Hepatocyte (in vitro differentiated cells): ENCODE data around the gene KLLN. TPM values are rescaled to one million over a fixed set of nuclear protein-coding genes. Genes with fewer than 3 reads are reported as not detected.
"Not testable (repeated sequence)": the region's sequence is repeated elsewhere in the genome, so short reads cannot be mapped to it uniquely, and the experiment has no call there.

Source experiments
- DNase-seq: peaks from one replicate; pipeline ENCODE4 v3.0.0-alpha.2; 2016; ENCODE audit warnings: low spot score
- H2AFZ ChIP-seq: fragments of 200-600 bp; sonication (generic); 2 replicates; pipeline ENCODE4 v1.6.0; 2016; ENCODE audit warnings: antibody characterized with exemption, mild to moderate bottlenecking
- H3K27ac ChIP-seq: fragments of 200-600 bp; sonication (generic); 2 replicates; pipeline ENCODE4 v1.5.1; 2016; ENCODE audit warnings: mild to moderate bottlenecking
- H3K27me3 ChIP-seq: fragments of 200-600 bp; sonication (generic); 2 replicates; pipeline ENCODE4 v1.6.1; 2016
- H3K36me3 ChIP-seq: fragments of 200-600 bp; sonication (generic); replicated peaks from 2 replicates; pipeline ENCODE4 v1.5.1; 2016; ENCODE audit warnings: low read depth; ENCODE audit not compliant: insufficient read depth
- H3K4me1 ChIP-seq: fragments of 200-600 bp; sonication (generic); 2 replicates; pipeline ENCODE4 v1.5.1; 2016; ENCODE audit warnings: mild to moderate bottlenecking, moderate library complexity; ENCODE audit not compliant: insufficient read depth
- H3K4me2 ChIP-seq: fragments of 200-600 bp; sonication (generic); 2 replicates; pipeline ENCODE4 v1.6.0; 2016
- H3K4me3 ChIP-seq: fragments of 200-600 bp; sonication (generic); 2 replicates; pipeline ENCODE4 v1.5.1; 2016; ENCODE audit warnings: mild to moderate bottlenecking
- H3K79me2 ChIP-seq: fragments of 200-600 bp; sonication (generic); 2 replicates; pipeline ENCODE4 v1.6.0; 2017; ENCODE audit warnings: mild to moderate bottlenecking
- H3K9me2 ChIP-seq: fragments of 200-600 bp; sonication (generic); replicated peaks from 2 replicates; pipeline ENCODE4 v1.6.0; 2017; ENCODE audit warnings: mild to moderate bottlenecking; ENCODE audit not compliant: insufficient read depth
- H3K9me3 ChIP-seq: fragments of 200-600 bp; sonication (generic); 2 replicates; pipeline ENCODE4 v1.5.1; 2016; ENCODE audit warnings: low read depth, mild to moderate bottlenecking
- H4K20me1 ChIP-seq: fragments of 200-600 bp; sonication (generic); 2 replicates; pipeline ENCODE4 v1.6.0; 2016; ENCODE audit warnings: mild to moderate bottlenecking; ENCODE audit not compliant: insufficient read depth, poor library complexity, severe bottlenecking
- EZH2 ChIP-seq: fragments of 200-600 bp; sonication (generic); IDR thresholded peaks from 2 replicates; pipeline ENCODE4 v1.6.1; 2016; ENCODE audit warnings: antibody characterized with exemption, mild to moderate bottlenecking, borderline replicate concordance
- EZH2phosphoT487 ChIP-seq: fragments of 200-600 bp; sonication (generic); IDR thresholded peaks from one replicate; pipeline ENCODE4 v1.6.1; 2018; ENCODE audit warnings: antibody characterized with exemption, mild to moderate bottlenecking, low read depth, moderate library complexity; ENCODE audit not compliant: unreplicated experiment, severe bottlenecking
- WGBS: methylation state at CpG from one replicate; pipeline ENCODE4 v1.1.6; 2016; ENCODE audit warnings: low lambda C conversion rate; ENCODE audit errors: missing lambda C conversion rate; 5-methylcytosine and 5-hydroxymethylcytosine counted together
- polyA plus RNA-seq: library from polyadenylated mRNA; unstranded; fragments of >200 nt; fragmentation: Nextera tagmentation; extraction: Ambion mirVana; gene quantifications from 2 replicates; pipeline ENCODE4 v1.2.1, GENCODE V29; 2016
- total RNA-seq: library from RNA; depleted of rRNA; stranded (reverse); fragments of >200 nt; gene quantifications from 2 replicates; pipeline ENCODE4 v1.2.3, GENCODE V29; 2014
- TF ChIP-seq, protein P1 (sequence below): fragments of 200-600 bp; sonication (generic); IDR thresholded peaks from 2 replicates; pipeline ENCODE4 v1.5.1; 2016; ENCODE audit warnings: antibody characterized with exemption, mild to moderate bottlenecking; ENCODE audit not compliant: poor library complexity

The KLLN gene
- total and polyA plus RNA-seq, 2 experiments from 2014 or later = 0.21 to 0.53 TPM

DNA sequence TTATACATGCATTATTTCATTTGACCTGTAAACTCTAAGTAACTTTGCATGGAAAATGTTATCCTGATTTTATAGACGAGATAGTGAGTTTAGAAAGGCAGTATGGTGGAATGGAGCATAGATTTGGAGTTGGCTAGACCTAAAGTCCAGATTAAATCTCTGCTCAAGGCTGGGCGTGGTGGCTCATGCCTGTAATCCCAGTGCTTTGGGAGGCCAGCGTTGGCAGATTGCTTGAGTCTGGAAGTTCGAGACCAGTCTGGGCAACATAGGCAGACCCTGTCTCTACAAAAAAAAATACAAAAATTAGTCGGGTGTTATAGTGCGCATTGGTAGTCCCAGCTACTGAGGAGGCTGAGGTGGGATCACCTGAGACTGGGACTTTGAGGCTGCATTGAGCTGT is 9.5 kb upstream of the KLLN start:
- 98% methylated on average over 6 of the region's 6 CpGs for WGBS
- Histone ChIP-seq H3K4me3 (no peak overlapping the region), H3K9me2 (no peaks in the 10 kb centered on the region), H3K79me2 (peaks cover 100% of the 10 kb centered on the region), H3K4me2 (no peak overlapping the region), H3K9me3 (no peaks in the 10 kb centered on the region), H3K4me1 (peaks cover 19% of the 10 kb centered on the region), H2AFZ (no peak overlapping the region), H4K20me1 (peaks cover 91% of the 10 kb centered on the region), H3K27me3 (no peaks in the 10 kb centered on the region), H3K27ac (no peak overlapping the region), H3K36me3 (no peaks in the 10 kb centered on the region)
- TF ChIP-seq, protein P1, sequence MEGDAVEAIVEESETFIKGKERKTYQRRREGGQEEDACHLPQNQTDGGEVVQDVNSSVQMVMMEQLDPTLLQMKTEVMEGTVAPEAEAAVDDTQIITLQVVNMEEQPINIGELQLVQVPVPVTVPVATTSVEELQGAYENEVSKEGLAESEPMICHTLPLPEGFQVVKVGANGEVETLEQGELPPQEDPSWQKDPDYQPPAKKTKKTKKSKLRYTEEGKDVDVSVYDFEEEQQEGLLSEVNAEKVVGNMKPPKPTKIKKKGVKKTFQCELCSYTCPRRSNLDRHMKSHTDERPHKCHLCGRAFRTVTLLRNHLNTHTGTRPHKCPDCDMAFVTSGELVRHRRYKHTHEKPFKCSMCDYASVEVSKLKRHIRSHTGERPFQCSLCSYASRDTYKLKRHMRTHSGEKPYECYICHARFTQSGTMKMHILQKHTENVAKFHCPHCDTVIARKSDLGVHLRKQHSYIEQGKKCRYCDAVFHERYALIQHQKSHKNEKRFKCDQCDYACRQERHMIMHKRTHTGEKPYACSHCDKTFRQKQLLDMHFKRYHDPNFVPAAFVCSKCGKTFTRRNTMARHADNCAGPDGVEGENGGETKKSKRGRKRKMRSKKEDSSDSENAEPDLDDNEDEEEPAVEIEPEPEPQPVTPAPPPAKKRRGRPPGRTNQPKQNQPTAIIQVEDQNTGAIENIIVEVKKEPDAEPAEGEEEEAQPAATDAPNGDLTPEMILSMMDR = no peak
- TF ChIP-seq EZH2 = no peak
- TF ChIP-seq EZH2phosphoT487 = no peak
- DNase-seq = no peak

DNA sequence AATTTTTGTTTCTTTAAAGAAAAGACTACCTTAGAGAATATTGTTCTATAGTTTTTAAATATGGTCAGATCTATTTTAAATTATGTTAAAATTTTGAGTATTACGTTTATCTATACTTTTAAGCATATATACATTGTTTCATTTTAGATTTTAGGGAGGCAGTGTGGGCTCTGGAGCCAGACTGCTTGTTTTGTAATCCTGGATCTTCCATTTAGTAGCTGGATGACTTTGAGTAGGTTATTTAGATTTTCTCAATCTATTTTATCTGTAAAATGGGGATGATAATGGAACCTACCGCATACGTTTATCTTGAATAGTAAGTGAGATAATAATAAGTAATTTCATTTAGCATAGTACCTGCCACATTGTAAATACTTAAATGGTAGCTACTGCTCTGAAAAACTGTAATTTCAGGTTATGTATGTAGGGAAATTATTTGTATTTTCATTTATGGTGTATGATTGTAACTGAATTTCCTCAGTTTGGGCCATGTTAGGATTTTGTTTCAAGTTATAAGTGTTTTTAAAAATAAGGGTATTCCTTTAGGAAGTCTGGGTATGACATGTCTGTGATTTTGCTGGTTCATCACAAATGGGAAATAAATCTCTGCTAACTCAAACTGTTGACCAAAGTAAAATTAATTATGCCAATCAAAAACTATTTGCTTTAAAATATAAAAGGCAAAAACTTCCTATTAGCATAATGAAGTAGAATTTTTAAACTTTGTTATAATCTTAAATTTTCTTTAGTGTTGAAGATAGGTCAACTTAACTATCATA is 6.6 kb upstream of the KLLN start:
- WGBS = 83% methylated on average over 3 of the region's 3 CpGs
- no peaks in the 10 kb centered on the region for H3K27me3 ChIP-seq
- no peaks in the 10 kb centered on the region for H3K9me2 ChIP-seq
- H3K9me3 ChIP-seq = no peaks in the 10 kb centered on the region
- H2AFZ ChIP-seq = no peak overlapping the region
- no peak for DNase-seq
- TF ChIP-seq, protein P1 = no peak
- H3K27ac ChIP-seq = no peak overlapping the region
- no peaks in the 10 kb centered on the region for H3K36me3 ChIP-seq
- H3K79me2 ChIP-seq = peaks cover 100% of the 10 kb centered on the region
- peaks cover 19% of the 10 kb centered on the region for H3K4me1 ChIP-seq
- H3K4me2 ChIP-seq = peak overlapping the region; percentile 83
- peaks cover 97% of the 10 kb centered on the region for H4K20me1 ChIP-seq
- no peak overlapping the region for H3K4me3 ChIP-seq

DNA sequence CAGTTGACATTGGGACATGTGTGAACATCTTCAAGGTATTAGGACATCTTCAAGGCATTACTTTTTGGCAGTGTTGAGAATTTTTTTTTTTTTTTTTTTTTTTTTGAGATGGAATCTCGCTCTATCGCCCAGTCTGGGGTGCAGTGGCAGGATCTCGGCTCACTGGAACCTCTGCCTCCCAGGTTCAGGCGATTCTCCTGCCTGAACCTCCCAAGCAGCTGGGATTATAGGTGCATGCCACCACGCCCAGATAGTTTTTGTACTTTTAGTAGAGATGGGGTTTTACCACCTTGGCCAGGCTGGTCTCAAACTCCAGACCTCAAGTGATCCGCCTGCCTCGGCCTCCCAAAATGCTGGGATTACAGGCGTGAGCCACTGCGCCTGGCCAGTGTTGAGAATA is 5.8 kb upstream of the KLLN start:
- H3K9me2 ChIP-seq, H2AFZ ChIP-seq, H3K4me3 ChIP-seq, H3K36me3 ChIP-seq, DNase-seq, H3K27me3 ChIP-seq, H3K27ac ChIP-seq, H3K9me3 ChIP-seq: not testable (repeated sequence)
- Histone ChIP-seq H4K20me1 (peaks cover 97% of the 10 kb centered on the region), H3K4me1 (peaks cover 19% of the 10 kb centered on the region), H3K79me2 (peaks cover 100% of the 10 kb centered on the region), H3K4me2 (peak overlapping the region; percentile 83)
- WGBS = 95% methylated on average over 9 of the region's 9 CpGs

DNA sequence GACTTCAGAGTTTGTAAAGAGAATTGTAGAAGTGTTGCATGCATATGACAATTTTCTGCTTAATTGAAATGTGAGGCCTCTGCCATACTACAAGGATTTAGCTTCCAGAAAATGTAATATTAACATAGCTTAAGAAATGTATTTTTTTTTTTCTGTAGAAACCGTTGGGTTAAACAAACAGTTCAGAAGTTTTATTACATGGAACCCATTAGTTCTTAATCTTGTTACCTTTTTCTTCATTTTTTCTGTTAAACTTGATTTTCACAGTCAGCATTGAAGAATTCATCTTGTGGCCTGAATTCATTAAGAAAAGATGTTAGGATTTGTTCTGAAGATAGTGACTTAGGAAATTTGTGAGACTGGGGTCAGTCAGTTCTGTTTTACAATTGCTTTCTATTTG is 4.9 kb upstream of the KLLN start:
- TF ChIP-seq, protein P1 = no peak
- no peak for TF ChIP-seq EZH2phosphoT487
- TF ChIP-seq EZH2 = no peak
- H3K27me3 ChIP-seq = no peaks in the 10 kb centered on the region
- no peak overlapping the region for H2AFZ ChIP-seq
- peaks cover 19% of the 10 kb centered on the region for H3K4me1 ChIP-seq
- DNase-seq = no peak
- H3K4me3 ChIP-seq = peak overlapping the region; percentile 81
- H3K36me3 ChIP-seq = no peaks in the 10 kb centered on the region
- H3K27ac ChIP-seq = peak overlapping the region; percentile 5
- WGBS = 19% methylated on average over 1 of the region's 1 CpG
- H4K20me1 ChIP-seq = peaks cover 89% of the 10 kb centered on the region
- no peaks in the 10 kb centered on the region for H3K9me2 ChIP-seq
- peak overlapping the region; percentile 83 for H3K4me2 ChIP-seq
- no peaks in the 10 kb centered on the region for H3K9me3 ChIP-seq
- peaks cover 92% of the 10 kb centered on the region for H3K79me2 ChIP-seq
